NCI-H748 treated with DMSO at 0.1 percent for 48 hours (cell line): ENCODE measurements around the gene MUC5AC.
"Not testable (repeated sequence)": the region's sequence is repeated elsewhere in the genome, so short reads cannot be mapped to it uniquely, and the experiment has no call there.

ENCODE experiments used
- DNase-seq: peaks from one replicate; lab custom pipeline; 2025; lab: John Stamatoyannopoulos, UW

Gene MUC5AC

GRCh38 chr11:1162138-1162475 lies 4.4 kb downstream of the MUC5AC start:
- no peak for DNase-seq

- no peak for DNase-seq
These were observed 4.9 kb downstream of the MUC5AC start for GRCh38 chr11:1162491-1163311.

DNA sequence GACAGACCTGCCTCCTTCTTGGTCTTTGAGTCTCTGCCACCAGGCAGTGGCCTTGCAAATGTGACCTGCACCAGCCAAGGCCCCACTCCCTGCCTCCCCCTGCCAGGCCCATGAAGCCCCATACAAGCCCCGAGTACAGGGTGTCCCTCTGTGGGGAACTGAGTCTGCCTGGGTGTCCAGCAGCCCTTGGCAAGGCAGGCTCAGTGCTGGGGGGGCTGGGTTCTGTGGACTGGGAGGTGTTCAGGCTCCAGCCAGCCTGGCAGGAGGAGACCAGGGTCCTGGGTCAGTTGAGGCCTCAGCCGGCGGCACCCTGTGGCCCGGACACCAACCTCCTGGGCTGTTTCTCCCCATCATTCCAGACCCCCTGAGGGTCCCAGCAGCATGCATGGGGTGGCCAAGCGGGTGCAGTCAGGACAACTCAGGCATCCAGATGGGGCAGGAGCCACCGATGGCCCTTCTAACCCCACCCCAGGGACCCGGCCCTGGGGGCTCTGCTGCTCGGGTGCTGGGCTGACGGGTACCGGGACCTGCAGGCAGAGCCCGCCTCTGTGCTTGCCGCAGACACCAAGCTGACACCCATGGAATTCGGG lies 5.7 kb downstream of the MUC5AC start:
- no peak for DNase-seq

GRCh38 chr11:1163911-1164735 lies 6.4 kb downstream of the MUC5AC start:
- no peak for DNase-seq

GRCh38 chr11:1164779-1165255 lies 7.1 kb downstream of the MUC5AC start:
- not testable (repeated sequence) for DNase-seq

DNA sequence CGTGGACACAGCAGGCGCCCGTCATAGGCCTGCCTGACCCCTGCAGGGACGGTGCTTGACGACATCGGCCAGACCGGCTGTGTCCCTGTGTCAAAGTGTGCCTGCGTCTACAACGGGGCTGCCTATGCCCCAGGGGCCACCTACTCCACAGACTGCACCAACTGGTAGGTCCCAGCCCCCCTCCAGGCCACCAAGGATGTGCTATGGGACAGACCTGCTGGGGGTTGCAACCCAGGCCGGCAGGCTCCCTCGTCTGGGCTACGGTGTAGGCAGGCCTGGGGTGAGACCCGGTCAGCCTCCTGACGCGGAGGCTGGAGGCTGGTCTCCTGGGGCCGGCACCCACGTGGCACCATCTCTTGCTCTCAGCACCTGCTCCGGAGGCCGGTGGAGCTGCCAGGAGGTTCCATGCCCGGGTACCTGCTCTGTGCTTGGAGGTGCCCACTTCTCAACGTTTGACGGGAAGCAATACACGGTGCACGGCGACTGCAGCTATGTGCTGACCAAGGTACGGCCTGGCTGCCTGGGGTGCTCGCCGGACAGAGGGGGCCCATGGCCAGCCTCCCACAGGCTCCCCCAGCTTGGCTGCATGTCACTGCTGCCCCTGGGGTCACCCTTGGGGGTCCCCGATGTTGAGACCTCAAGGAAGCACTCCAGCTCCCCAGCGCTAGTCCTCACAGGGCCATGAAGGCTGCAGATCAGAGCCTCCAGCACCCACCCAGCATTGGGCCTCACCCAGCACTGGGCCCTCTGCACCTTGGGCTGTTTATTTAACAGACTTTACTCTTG lies 7.7 kb downstream of the MUC5AC start:
- DNase-seq, result no peak

DNA sequence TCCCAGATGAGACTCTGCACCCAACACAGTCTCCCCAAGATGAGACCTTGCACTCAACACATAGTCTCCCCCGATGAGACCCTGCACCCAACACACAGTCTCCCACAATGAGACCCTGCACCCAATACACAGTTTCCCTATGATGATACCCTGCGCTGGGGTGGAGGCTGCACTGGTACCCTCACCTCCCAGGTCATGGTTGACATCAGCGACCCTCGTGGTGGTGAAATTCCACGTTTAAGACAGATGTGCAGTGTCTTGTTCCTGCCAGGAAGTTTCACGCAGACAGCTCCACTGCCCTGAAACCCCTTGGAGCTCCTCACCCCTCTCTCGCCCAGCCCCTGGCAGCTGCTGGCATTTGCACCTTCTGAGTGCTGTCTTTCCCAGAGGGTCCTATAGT lies 9.5 kb downstream of the MUC5AC start:
- DNase-seq, result no peak

DNA sequence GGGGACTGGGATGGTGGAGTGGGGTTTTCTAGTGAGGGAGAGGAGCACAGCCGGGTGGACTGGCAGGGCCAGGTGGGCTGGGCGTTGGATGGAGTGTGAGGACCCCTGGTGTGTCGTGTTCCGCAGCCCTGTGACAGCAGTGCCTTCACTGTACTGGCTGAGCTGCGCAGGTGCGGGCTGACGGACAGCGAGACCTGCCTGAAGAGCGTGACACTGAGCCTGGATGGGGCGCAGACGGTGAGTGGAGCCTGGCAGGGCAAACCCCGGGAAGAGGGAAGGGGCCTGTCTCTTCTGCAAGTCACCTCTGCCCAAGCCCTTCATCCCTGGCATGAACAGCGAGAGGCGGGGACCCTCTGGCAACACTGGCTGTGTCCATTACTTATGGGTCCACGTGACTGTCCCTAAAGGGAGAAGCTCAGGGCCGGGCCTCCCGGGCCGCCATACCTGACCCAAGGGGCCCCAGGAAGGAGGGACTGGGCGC lies 10.0 kb downstream of the MUC5AC start:
- no peak for DNase-seq

- no peak for DNase-seq
These were observed 10.5 kb downstream of the MUC5AC start for GRCh38 chr11:1168256-1168655.

DNA sequence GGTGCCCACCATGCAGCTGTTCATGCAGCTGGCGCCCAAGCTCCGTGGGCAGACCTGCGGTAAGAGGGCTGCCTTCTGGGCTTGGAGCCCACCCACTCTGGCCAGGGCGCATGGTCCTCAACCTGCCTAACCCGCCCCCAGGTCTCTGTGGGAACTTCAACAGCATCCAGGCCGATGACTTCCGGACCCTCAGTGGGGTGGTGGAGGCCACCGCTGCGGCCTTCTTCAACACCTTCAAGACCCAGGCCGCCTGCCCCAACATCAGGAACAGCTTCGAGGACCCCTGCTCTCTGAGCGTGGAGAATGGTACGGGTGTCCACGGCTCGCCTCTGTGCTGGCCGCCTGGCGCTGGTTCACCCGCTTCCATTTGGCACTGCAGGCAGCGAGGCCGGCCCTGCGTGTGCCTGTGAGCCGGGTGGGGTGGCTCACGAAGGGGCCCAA lies 11.0 kb downstream of the MUC5AC start:
- no peak for DNase-seq

DNA sequence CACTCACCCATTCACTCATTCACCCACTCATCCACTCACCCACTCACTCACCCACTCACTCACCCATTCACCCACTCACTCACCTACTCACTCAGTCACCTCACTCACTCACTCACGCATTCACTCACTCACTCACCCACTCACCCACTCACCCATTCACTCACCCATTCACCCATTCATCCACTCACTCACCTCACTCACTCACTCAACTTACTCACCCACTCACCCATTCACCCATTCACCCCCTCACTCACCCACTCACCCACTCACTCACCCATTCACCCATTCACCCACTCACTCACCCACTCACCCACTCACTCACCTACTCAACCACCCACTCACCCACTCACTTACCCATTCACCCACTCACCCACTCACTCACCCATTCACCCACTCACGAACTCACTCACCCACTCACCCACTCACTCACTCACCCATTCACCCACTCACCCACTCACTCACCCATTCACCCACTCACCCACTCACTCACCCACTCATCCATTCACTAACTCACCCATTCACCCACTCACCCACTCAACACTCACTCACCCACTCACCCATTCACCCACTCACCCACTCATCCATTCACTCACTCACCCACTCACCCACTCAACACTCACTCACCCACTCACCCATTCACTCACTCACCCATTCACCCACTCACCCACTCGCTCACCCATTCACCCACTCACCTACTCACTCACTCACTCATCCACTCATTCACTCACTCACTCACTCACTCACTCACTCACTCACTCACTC lies 13.7 kb downstream of the MUC5AC start:
- no peak for DNase-seq

GRCh38 chr11:1171985-1172728 lies 14.4 kb downstream of the MUC5AC start:
- no peak for DNase-seq

DNA sequence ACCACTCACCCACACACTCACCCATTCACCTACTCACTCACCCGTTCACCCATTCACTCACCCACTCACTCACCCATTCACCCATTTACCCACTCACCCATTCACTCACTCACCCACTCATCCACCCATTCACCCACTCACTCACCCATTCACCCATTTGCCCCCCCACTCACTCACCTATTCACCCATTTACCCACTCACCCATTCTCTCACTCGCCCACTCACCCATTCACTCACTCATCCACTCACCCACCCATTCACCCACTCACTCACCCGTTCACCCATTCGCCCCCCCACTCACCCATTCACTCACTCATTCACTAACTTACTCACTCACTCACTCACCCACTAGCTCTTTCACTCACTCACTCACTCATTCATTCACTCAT lies 15.0 kb downstream of the MUC5AC start:
- no peak for DNase-seq

DNA sequence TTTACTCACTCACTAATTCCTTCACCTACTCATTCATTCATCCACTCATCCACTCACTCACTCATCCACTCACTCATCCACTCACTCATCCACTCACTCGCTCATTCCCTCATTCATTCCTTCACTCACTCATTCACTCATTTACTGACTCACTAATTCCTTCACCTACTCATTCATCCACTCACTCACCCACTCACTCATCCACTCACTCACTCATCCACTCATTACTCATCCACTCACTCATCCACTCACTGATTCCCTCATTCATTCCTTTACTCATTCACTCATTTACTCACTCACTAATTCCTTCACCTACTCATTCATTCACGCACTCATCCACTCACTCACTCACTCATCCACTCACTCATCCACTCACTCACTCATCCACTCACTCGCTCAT lies 15.6 kb downstream of the MUC5AC start:
- DNase-seq, result not testable (repeated sequence)

- DNase-seq, result no peak
These were observed 17.0 kb downstream of the MUC5AC start for GRCh38 chr11:1174441-1175370.

DNA sequence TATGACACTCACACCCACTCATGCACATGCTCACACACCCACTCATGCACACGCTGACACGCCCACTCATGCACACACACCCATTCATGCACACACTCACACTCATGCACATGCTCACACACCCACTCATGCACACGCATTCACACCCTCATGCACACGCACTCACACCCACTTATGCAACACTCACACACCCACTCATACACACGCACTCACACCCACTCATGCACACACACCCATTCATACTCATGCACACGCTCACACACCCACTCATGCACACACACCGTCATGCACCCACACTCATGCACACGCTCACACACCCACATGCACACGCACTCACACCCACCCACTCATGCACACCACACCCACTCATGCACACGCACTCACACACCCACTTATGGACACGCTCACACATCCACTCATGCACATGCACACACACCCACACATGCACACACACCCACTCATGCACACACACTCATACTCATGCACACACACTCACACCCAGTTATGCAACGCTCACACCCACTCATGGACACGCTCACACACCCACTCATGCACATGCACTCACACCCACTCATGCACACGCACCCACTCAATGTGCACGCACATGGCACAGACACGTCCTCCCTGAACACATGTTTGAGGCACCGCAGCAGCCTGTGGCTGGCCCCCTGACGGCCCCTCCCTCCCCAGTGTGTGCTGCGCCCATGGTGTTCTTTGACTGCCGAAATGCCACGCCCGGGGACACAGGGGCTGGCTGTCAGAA lies 17.9 kb downstream of the MUC5AC start:
- DNase-seq, result no peak

DNA sequence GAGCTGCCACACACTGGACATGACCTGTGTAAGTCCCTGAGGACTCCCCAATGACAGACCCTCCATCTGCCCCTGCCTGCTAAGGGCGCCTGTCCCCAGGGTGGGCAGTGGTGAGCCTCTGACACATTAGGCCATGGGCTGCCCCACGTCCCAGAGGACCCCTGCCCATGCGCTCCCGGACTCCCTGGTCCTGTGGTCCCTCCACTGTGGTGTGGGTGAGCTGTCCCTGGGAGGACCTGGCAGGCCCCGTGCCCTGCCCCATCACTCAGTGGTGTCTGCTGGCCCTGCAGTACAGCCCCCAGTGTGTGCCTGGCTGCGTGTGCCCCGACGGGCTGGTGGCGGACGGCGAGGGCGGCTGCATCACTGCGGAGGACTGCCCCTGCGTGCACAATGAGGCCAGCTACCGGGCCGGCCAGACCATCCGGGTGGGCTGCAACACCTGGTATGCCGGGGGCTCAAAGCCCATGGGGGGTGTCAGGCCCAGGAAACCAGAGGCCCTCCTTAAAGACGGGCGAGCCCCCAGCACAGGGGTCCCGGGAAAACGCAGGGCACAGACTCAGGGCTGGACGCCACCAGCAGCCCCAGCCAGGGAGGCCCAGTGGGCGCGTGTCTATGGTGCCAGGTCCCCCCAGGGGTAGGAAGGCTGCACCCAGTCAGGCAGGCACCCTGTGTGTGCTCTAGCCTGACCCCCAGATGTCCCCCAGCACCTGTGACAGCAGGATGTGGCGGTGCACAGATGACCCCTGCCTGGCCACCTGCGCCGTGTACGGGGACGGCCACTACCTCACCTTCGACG lies 18.7 kb downstream of the MUC5AC start:
- no peak for DNase-seq
